SK-N-SH (cell line): Measurements from ENCODE around the gene POLR1C. TPM values are rescaled to one million over a fixed set of nuclear protein-coding genes. Genes with fewer than 3 reads are reported as not detected.

Source experiments
- CTCF ChIA-PET: fragments of 300-600, 350-600 bp; formaldehyde crosslinking; extraction: SDS; loops from one replicate; lab custom pipeline; 2021; lab: Yijun Ruan, JAX
- POLR2A ChIA-PET: fragments of 350-600 bp; sonication (Branson Sonifier 250); formaldehyde crosslinking; extraction: SDS; loops from one replicate; lab custom pipeline; 2020; ENCODE audit warnings: antibody characterized with exemption, inconsistent platforms; lab: Yijun Ruan, JAX
- DNase-seq: peaks from one replicate; pipeline ENCODE4 v3.0.0; 2012
- H2AFZ ChIP-seq: fragments of 200-600 bp; sonication (generic); 2 replicates; pipeline ENCODE4 v1.8.1; 2016; ENCODE audit warnings: antibody characterized with exemption, mild to moderate bottlenecking, low read depth
- H3F3A ChIP-seq: fragments of 200-600 bp; sonication (generic); replicated peaks from 2 replicates; pipeline ENCODE3; 2016; ENCODE audit warnings: antibody characterized with exemption, mild to moderate bottlenecking; ENCODE audit not compliant: insufficient read depth
- H3K27ac ChIP-seq, 2 experiments: fragments of 200-500 bp in 1 of 2; fragments of 200-600 bp in 1 of 2; sonication (Bioruptor generic) in 1 of 2; sonication (generic), shearing (Covaris generic) in 1 of 2; 2 replicates each; pipeline versions ENCODE4 v1.5.1 to v1.6.1; 2014 to 2016; ENCODE audit warnings: low read depth in 2 of 2, inconsistent platforms in 1 of 2, low read length in 1 of 2, mild to moderate bottlenecking in 1 of 2, mixed read lengths in 1 of 2
- H3K27me3 ChIP-seq: fragments of 200-600 bp; sonication (generic), shearing (Covaris generic); 2 replicates; pipeline ENCODE4 v1.6.1; 2016; ENCODE audit warnings: mixed run types; ENCODE audit not compliant: insufficient read depth
- H3K36me3 ChIP-seq, 2 experiments: fragments of 200-500 bp in 1 of 2; fragments of 200-600 bp in 1 of 2; sonication (Bioruptor generic) in 1 of 2; sonication (generic) in 1 of 2; replicated peaks in 1 of 2; 2 replicates each; pipeline versions ENCODE3 to v1.5.1; 2014 to 2016; ENCODE audit warnings: low read length in 1 of 2, mild to moderate bottlenecking in 1 of 2; ENCODE audit not compliant: insufficient read depth in 2 of 2, control insufficient read depth in 1 of 2
- H3K4me1 ChIP-seq, 2 experiments: fragments of 200-500 bp in 1 of 2; fragments of 200-600 bp in 1 of 2; sonication (Bioruptor generic) in 1 of 2; sonication (generic), shearing (Covaris generic) in 1 of 2; 2 replicates each; pipeline versions ENCODE4 v1.5.1 to v1.6.1; 2014 to 2016; ENCODE audit warnings: low read depth in 1 of 2, low read length in 1 of 2, mixed run types in 1 of 2; ENCODE audit not compliant: insufficient read depth in 2 of 2, control insufficient read depth in 1 of 2
- H3K4me2 ChIP-seq: fragments of 200-600 bp; sonication (generic), shearing (Covaris generic); 2 replicates; pipeline ENCODE4 v1.6.1; 2017; ENCODE audit warnings: mixed run types
- H3K4me3 ChIP-seq, 2 experiments: fragments of 200-500 bp in 1 of 2; fragments of 200-600 bp in 1 of 2; sonication (Bioruptor generic) in 1 of 2; sonication (generic), shearing (Covaris generic) in 1 of 2; 2 replicates each; pipeline versions ENCODE4 v1.5.1 to v1.8.1; 2014 to 2016; ENCODE audit warnings: low read depth in 2 of 2, inconsistent platforms in 1 of 2, low read length in 1 of 2, mild to moderate bottlenecking in 1 of 2, mixed read lengths in 1 of 2, moderate library complexity in 1 of 2
- H3K79me2 ChIP-seq: fragments of 200-600 bp; sonication (generic); 2 replicates; pipeline ENCODE4 v1.8.1; 2017; ENCODE audit warnings: mild to moderate bottlenecking; ENCODE audit not compliant: insufficient read depth
- H3K9ac ChIP-seq: fragments of 200-600 bp; sonication (generic); 2 replicates; pipeline ENCODE4 v1.6.1; 2017; ENCODE audit warnings: mixed run types
- H3K9me2 ChIP-seq: fragments of 200-600 bp; sonication (generic); 2 replicates; pipeline ENCODE4 v1.6.1; 2017; ENCODE audit warnings: mixed run types
- H3K9me3 ChIP-seq: fragments of 200-600 bp; sonication (generic); 2 replicates; pipeline ENCODE4 v1.6.1; 2017; ENCODE audit warnings: mixed run types, mild to moderate bottlenecking, moderate library complexity
- H4K20me1 ChIP-seq: fragments of 200-600 bp; sonication (generic); 2 replicates; pipeline ENCODE4 v1.6.1; 2017; ENCODE audit warnings: mild to moderate bottlenecking, mixed run types; ENCODE audit not compliant: insufficient read depth
- EP300 ChIP-seq, 2 experiments: IDR thresholded peaks; 2 replicates each; pipeline versions ENCODE4 v1.4.0 to v1.6.1; 2012; ENCODE audit warnings: borderline replicate concordance in 1 of 2, low read depth in 1 of 2, low read length in 1 of 2
- EZH2phosphoT487 ChIP-seq: fragments of 200-600 bp; sonication (generic); IDR thresholded peaks from 2 replicates; pipeline ENCODE4 v1.6.1; 2017; ENCODE audit warnings: low read depth, mixed run types, mild to moderate bottlenecking, antibody characterized with exemption, moderate library complexity, borderline replicate concordance
- FOXJ3 ChIP-seq: sonication (generic); formaldehyde crosslinking; IDR thresholded peaks from 2 replicates; pipeline ENCODE4 v1.5.1; 2020; ENCODE audit warnings: mild to moderate bottlenecking, missing genetic modification reagents
- GABPA ChIP-seq: IDR thresholded peaks from 2 replicates; pipeline ENCODE4 v1.4.0; 2012; ENCODE audit warnings: low read depth, mild to moderate bottlenecking
- GATA2 ChIP-seq: sonication (generic); formaldehyde crosslinking; IDR thresholded peaks from 2 replicates; pipeline ENCODE4 v1.5.0; 2020; ENCODE audit warnings: mild to moderate bottlenecking, missing genetic modification reagents
- MEF2A ChIP-seq: IDR thresholded peaks from 2 replicates; pipeline ENCODE4 v1.4.0; 2012; ENCODE audit warnings: low read depth, borderline replicate concordance
- MXI1 ChIP-seq: IDR thresholded peaks from 2 replicates; pipeline ENCODE4 v1.6.1; 2012; ENCODE audit warnings: mild to moderate bottlenecking, low read depth, low read length, improper control_type of control experiment
- POLR2AphosphoS5 ChIP-seq: IDR thresholded peaks from 2 replicates; pipeline ENCODE4 v1.6.1; 2012; ENCODE audit warnings: low read depth, low read length
- TCF12 ChIP-seq: IDR thresholded peaks from 2 replicates; pipeline ENCODE4 v1.4.0; 2012
- TEAD4 ChIP-seq: IDR thresholded peaks from 2 replicates; pipeline ENCODE4 v1.4.0; 2012; ENCODE audit warnings: mild to moderate bottlenecking, borderline replicate concordance; ENCODE audit not compliant: insufficient read depth
- YY1 ChIP-seq: IDR thresholded peaks from 2 replicates; pipeline ENCODE4 v1.4.0; 2012; ENCODE audit warnings: low read depth, mild to moderate bottlenecking
- WGBS: methylation state at CpG from one replicate; pipeline ENCODE4 v1.1.6; 2017; ENCODE audit warnings: low lambda C conversion rate; 5-methylcytosine and 5-hydroxymethylcytosine counted together
- polyA plus RNA-seq, 3 experiments: library from polyadenylated mRNA; depleted of rRNA; stranded (reverse); fragments of >200 nt; gene quantifications; 2 replicates each; pipeline ENCODE4 v1.2.3, GENCODE V29; 2012
- TF ChIP-seq, protein P1 (sequence below): fragments of 200-600 bp; sonication (generic); IDR thresholded peaks from 2 replicates; pipeline ENCODE4 v1.6.1; 2017; ENCODE audit warnings: antibody characterized with exemption, mild to moderate bottlenecking, moderate library complexity
- TF ChIP-seq, protein P2 (sequence below): fragments of 150-350 bp; IDR thresholded peaks from 2 replicates; pipeline ENCODE4 v1.6.1; 2017; ENCODE audit warnings: antibody characterized with exemption, low read length, low read depth, borderline replicate concordance
- TF ChIP-seq, protein P3 (sequence below): IDR thresholded peaks from 2 replicates; pipeline ENCODE4 v1.4.0; 2012; ENCODE audit warnings: low read depth

The POLR1C gene
- polyA plus RNA-seq, 1 of the 3 experiments (the other 2 are of a cell fraction): 59.1 TPM

DNA sequence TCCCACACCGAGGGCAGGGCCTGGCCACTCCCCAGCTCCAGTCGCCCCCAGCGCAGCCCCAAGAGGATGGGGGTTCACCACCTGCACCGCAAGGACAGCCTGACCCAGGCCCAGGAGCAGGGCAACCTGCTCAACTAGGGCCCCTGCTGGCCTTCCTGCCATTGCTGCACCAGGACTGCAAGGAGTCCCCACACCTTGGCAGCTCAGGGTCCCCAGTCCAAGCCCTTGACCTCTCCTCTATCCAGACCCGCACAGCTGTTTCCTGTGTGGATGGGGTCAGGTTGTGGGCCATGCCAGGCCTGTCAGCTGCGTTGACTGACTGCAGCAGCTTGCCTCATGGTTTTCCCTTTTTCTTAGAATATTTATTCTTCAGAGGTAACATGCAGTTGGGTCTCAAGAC is 11.2 kb upstream of the POLR1C start (continued):
- TF ChIP-seq GABPA (no peak), MXI1 (no peak)

DNA sequence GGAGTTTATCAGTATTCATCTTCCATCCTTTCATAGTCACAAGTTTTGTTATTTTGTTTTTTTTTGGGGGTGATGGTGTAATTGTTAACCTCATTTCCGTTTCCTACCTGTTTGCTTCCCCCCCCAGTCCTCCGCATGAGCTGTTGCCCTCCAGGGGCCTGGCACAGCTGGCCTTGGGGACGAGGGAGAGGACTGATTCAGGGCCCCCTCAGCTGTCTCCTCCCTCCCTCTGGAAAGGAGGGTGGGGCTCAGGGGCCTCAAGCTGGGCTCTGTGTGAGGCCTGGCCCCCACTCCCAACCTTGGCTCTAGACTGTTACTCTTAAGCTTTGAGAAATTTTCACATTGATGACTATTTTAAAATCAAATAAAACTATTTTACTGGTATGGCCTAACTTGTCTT is 10.7 kb upstream of the POLR1C start:
- Histone ChIP-seq H3K27me3 (no peaks in the 10 kb centered on the region), H3K4me3 (no peak overlapping the region), H2AFZ (no peak overlapping the region), H3K9me2 (no peaks in the 10 kb centered on the region), H3K27ac (no peak overlapping the region; a peak in 1 of 4 replicates), H3K79me2 (no peaks in the 10 kb centered on the region), H3K9ac (no peak overlapping the region), H3K36me3 (peaks cover 4 to 38% of the 10 kb centered on the region in 2 experiments), H4K20me1 (0 out of 2 replicates have a peak, but pooled peaks cover 4% of the 10 kb centered on the region), H3K4me2 (no peak overlapping the region), H3K9me3 (no peaks in the 10 kb centered on the region), H3F3A (peaks cover 7% of the 10 kb centered on the region), H3K4me1 (peaks cover 0 to 26% of the 10 kb centered on the region in 2 experiments; a peak in 1 of 4 replicates)
- CTCF ChIA-PET: interaction anchor here (0.7 to 22.4 kb wide), 33 partner anchors 9 to 430 kb away, joined by 3 to 382 read pairs (median 5); partner anchors contain the start of genes DLK2, PTK7, TJAP1 and ZNF318
- TF ChIP-seq, protein P1, sequence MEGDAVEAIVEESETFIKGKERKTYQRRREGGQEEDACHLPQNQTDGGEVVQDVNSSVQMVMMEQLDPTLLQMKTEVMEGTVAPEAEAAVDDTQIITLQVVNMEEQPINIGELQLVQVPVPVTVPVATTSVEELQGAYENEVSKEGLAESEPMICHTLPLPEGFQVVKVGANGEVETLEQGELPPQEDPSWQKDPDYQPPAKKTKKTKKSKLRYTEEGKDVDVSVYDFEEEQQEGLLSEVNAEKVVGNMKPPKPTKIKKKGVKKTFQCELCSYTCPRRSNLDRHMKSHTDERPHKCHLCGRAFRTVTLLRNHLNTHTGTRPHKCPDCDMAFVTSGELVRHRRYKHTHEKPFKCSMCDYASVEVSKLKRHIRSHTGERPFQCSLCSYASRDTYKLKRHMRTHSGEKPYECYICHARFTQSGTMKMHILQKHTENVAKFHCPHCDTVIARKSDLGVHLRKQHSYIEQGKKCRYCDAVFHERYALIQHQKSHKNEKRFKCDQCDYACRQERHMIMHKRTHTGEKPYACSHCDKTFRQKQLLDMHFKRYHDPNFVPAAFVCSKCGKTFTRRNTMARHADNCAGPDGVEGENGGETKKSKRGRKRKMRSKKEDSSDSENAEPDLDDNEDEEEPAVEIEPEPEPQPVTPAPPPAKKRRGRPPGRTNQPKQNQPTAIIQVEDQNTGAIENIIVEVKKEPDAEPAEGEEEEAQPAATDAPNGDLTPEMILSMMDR: no peak
- TF ChIP-seq, protein P2, sequence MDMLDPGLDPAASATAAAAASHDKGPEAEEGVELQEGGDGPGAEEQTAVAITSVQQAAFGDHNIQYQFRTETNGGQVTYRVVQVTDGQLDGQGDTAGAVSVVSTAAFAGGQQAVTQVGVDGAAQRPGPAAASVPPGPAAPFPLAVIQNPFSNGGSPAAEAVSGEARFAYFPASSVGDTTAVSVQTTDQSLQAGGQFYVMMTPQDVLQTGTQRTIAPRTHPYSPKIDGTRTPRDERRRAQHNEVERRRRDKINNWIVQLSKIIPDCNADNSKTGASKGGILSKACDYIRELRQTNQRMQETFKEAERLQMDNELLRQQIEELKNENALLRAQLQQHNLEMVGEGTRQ: no peak
- no peak for TF ChIP-seq FOXJ3 (CRISPR knock-in tag)
- no peak for TF ChIP-seq POLR2AphosphoS5
- TF ChIP-seq TCF12: no peak
- TF ChIP-seq MEF2A: no peak
- TF ChIP-seq, protein P3, sequence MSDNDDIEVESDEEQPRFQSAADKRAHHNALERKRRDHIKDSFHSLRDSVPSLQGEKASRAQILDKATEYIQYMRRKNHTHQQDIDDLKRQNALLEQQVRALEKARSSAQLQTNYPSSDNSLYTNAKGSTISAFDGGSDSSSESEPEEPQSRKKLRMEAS: no peak
- TF ChIP-seq TEAD4: no peak
- no peak for TF ChIP-seq EP300 (IDR thresholded peaks at IDR 0.05; ENCODE audit: borderline replicate concordance in 1 of 2, low read depth in 1 of 2, low read length in 1 of 2)
- no peak for TF ChIP-seq EZH2phosphoT487
- no peak for TF ChIP-seq GATA2
- TF ChIP-seq YY1: no peak
- TF ChIP-seq, all 33 proteins: peak for 0
- POLR2A ChIA-PET: interaction anchor here (0.6 to 2.5 kb wide), 4 partner anchors 10 to 62 kb away, joined by 3 to 8 read pairs (median 5); partner anchors contain the start of genes POLR1C and YIPF3
- no peak for DNase-seq
- 80% methylated on average over 3 of the region's 3 CpGs for WGBS
